GM19099 (cell line): ENCODE results near the gene TIMM8B.

Experiments
- POLR2A ChIP-seq: IDR thresholded peaks from 3 replicates; pipeline ENCODE4 v1.6.1; 2011; ENCODE audit warnings: low read depth; ENCODE audit not compliant: insufficient read length; ENCODE audit errors: extremely low read depth

TIMM8B gene

DNA sequence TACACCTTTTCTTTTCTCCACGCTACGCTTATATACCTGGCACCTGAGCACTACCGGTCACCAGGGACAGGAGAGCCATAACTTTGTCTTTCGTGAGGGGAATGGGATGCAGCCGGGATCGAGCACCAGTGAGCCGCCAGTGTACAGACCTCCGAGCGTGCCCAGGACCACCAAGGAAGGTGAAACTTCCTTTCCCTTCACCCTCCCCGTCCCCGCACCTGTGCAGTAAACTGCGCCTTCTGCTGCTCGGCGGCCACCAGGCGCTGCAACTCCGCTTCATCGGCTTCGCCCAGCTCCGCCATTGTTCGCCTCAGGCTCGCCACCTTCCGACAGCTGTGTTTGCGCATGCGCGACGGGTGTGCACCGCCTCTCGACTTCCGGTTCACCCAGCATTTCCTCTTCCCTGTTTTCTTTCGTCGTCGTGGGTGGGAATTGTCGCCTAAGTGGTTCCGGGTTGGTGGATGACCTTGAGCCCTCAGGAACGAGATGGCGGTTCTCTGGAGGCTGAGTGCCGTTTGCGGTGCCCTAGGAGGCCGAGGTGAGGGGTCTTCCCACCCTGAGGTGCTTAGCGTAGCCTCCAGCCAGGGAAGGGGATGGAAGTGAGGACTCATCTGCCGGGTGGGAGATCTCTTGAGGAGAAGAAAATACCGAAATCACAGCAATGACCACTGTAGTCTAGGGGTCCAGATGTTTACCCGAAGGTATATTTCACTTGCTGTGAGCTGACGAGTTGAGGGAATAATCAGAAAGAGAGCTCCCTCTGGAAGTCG lies at the start of gene TIMM8B, which contains the start of gene SDHD:
Gene TIMM8B (minus strand): TSS at position 335 of the 770 bp plus-strand sequence. CDS start 33 bp downstream, at position 302.
Gene SDHD (plus strand): TSS at position 452 of the 770 bp plus-strand sequence. CDS start 35 bp downstream, at position 487.
- TF ChIP-seq POLR2A = peak; percentile 91

DNA sequence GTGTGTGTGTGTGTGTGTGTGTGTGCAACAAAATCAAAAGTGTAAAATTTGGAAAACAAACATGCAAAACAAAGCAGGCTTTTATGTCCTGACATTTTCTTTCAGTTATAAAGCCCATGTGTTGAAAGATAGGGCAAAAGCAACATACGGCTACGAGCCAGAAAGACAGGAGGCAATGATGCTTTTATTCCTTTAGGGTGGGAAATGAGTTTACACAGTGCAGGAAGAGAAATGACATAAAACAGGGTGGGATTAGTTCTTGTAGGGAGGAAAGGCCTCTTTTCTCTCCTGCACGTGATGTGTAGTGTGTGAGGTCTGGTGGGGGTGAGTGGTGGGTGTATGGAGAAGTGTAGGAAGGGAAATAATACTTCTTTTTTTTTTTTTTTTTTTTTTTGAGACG lies 47.9 kb upstream of the TIMM8B start:
- no peak for TF ChIP-seq POLR2A

DNA sequence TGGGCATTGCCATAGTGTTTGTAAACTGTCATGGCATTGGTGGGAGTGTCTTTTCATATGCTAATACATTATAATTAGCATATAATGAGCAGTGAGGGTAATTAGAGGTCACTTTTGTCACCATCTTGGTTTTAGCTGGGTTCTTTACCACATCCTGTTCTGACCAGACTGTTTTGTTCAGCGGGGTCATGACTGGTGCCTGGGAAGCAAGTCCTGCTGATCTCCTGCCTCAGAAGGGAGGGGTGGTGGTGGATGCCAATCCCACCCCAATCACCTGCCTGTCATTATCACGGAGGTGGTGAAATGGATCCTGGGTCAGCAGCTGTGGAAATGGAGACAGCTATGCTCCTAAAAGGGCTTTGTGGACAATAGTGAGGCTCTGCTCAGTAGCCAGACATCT lies 46.2 kb upstream of the TIMM8B start:
- no peak for TF ChIP-seq POLR2A

DNA sequence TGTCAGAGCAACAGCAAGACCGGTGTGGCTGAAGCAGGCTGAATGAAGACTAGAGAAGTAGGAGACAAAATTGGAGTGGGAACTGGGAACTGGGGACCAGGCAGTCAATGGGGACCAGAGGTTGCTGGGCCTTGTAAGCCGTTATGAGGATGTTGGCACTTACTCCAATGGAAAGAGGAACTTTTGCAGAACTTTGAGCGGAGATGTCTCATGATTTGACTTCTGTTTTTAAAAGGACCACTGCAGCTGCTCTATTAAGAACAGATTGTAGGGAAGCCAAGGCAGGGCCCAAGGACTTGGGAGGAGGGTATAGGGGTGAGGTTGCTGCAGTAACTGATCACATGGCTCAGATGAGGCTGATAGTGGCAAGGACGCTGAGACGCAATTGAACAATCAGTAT lies 43.1 kb upstream of the TIMM8B start:
- TF ChIP-seq POLR2A = no peak

DNA sequence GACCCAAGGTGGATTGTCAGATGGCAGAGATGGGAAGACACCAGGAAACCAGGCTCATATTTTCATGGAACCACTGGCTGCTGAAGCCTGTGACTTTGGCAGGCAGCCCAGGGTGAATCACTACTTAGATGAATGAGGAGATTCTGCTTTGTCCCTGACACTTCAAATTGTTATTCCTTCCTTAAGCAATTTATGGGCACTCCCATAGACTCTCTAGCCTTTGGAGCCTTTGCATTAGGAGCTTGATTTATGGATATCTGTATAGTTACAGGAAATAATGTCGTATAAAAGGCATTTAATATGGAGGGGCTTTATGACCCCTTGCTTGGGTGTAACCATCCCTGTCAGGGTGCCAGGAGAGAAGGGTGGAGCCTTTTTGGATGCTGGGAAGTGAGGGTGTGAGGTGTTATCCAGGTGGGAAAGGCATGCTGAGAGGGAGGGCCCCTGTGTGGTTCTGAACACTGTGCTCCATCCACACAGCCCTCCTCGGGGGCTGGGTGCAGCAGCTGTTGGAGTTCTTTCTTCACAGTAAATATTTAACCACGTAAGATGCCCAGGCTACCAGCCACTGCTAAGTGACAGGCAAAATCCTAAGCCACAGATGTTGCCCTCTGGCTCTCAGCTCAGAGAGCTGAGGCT lies 42.0 kb upstream of the TIMM8B start:
- no peak for TF ChIP-seq POLR2A

DNA sequence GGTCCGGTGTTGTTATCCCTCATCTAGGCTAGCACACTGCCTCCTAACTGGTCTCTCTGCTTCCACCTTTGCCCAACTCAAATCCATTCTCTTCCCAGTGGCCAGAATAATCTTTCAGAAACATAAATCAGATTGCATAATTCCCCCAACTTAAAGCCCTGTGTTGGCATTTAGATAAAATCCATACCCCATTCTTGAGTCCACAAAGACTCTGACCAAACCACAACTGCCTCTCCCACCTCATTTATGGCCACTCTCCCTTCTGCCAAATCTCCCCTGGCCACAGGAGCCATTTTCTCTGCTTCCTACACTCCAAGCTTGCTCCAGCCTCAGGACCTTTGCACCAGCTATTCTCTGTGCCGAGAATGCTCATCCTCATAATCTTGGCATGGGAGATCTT lies 40.5 kb upstream of the TIMM8B start:
- no peak for TF ChIP-seq POLR2A

DNA sequence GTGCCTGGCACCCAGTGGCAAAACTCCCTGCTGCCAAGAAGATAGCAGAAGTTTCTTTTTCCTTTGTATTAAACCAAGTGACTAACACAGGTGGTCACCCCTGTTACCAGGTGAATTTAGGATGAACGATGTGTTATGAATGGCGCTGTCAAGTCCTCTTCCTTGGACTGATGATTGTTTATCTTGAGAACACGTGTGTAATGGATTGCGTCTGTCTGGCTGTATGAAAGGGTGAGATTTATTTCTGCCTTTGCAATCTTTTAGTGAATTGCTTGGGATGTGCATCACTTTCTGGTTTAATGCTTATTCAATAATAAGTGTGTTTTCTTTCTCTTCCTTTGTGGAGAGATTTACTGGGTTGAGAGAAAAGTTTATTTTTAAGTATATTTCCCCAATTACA lies 36.6 kb upstream of the TIMM8B start:
- TF ChIP-seq POLR2A = no peak

- TF ChIP-seq POLR2A = no peak
Observed at GRCh38 chr11:112121981-112122615, 35.5 kb upstream of the TIMM8B start.

DNA sequence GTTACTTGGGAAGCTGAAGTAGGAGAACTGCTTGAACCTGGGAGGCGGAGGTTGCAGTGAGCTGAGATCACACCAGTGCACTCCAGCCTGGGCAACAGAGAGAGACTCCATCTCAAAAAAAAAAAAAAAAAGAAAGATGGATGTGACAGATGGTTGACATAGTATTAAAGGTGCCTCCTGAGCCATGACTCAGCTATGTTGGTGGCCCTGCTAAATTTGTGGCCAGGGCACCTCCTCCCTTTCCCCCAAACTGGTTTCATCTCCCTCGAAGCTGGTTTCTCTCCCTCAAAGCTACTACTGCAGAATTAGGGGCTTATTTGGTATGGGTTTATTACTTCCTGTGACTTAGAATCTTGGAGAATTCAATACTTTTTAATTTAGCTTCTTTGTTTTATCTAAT lies 31.6 kb upstream of the TIMM8B start:
- no peak for TF ChIP-seq POLR2A

GRCh38 chr11:112115386-112115785 lies 28.8 kb upstream of the TIMM8B start:
- TF ChIP-seq POLR2A = no peak

DNA sequence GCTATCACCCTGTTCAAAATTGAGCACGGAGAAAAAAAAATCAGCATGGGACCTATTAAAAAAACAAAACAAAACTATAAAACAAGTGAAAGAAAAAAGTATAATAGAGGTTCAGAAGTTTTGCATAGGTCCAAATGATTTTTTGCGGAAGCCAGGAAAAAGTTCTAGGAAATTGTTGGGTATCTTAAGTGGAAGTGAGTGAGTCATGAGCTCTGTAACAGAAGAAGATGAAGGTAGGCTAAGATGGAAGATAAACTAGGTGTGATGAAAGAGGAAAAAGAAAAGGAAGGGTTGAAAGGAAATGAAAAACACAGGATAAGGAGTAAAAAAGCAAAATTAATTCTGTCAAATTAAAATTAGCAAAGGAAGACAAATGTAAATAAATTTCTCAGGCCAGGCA lies 27.9 kb upstream of the TIMM8B start:
- no peak for TF ChIP-seq POLR2A

DNA sequence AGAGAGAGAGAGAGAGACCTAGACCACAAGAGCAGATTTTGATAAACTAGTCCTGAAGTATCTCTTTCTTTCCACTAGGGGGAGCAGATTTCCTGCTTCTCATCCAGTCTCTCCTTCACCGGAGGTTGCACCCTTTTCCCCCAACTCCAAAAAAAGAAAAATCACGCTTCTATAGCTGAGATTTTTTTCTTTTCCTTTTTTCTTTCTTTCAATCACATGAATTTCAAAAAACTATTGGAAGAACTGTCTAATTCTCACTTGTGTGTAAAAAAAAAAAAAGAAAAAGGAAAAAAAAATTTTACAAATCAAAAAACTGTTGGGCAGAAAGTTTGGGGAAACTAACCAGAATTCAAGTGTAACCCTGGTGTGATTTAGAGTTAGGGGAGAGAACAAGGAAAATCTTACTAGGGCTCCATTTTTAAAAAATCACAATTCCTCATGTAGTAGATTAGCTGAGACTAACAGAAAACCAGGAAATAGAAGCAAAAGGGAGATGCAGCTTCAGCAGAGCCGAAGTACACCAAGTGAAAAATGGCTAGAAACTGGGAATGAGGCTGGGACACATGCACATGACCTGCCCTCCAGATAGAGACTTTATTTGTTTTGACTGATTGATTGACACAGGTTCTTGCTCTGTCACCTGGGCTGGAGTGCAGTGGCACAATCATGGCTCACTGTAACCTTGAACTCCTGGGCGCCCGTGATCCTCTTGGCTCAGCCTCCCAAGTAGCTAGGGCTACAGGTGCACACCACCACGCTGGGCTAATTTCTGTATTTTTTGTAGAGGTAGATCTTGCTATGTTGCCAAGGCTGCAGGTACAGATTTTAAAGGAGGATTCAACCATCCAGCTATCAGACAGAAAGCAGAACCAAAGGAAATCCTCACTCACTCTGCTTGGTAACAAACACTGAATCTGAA lies 27.2 kb upstream of the TIMM8B start:
- no peak for TF ChIP-seq POLR2A

DNA sequence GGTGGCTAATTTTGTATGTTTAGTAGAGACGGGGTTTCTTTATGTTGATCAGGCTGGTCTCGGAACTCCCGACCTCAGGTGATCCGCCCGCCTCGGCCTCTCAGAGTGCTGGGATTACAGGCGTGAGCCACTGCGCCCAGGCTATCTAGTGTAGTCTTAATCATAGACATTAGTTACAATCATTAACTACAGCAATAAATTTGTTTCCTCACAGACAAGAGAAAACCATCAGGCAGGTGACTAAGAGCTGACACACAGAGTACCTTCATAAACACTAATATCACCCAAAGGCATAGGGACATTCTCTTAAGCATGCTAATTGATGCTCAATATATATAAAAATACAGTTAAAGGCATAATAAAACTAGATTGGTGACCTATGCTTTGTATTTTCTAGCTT lies 19.5 kb upstream of the TIMM8B start:
- no peak for TF ChIP-seq POLR2A

DNA sequence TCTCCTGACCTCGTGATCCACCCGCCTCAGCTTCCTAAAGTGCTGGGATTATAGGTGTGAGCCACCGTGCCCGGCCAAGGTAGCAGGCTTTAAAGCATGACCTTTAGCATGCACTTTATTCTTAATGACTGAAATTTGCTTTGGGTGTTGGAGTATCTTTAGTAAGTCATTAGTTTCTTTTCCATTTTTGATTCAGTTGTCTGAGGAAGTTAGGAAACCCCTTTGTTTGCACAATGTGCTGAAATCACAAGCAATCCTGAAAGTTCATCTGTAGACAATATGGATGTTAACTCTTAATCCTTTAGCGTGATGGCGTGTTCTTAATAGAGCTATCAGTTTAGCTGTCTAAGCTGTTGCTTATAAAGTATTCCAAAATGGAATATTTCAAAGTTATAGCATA lies 16.9 kb upstream of the TIMM8B start:
- TF ChIP-seq POLR2A = no peak

DNA sequence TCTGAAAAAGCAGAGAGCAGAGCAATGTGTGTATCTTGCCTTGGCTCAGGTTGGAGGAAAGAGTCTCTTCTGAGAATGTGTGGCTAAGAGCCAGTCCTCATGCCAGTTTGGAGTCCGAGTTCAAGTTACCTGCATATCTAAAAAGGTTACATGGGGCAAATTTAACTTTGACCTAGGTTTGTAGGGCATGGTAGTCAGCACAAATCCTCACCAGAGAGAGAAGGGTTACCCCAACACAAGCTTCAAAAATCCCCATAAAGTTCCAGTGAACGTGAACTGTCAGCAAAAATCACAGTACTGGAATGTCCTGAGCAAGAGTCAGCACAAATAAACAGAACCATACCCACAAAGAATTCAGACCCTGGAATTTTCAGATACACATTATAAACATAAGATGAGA lies 13.9 kb upstream of the TIMM8B start:
- no peak for TF ChIP-seq POLR2A
